ENCODE measurements around the gene ADNP. TPM values are rescaled to one million over a fixed set of nuclear protein-coding genes. Genes with fewer than 3 reads are reported as not detected.

The ADNP gene
- total and polyA plus RNA-seq, 2 of the 13 experiments (the other 11 are each of a cell fraction or from before 2014, with no cell fraction given), result 21.0 to 21.5 TPM

- TF ChIP-seq FOXO4 (CRISPR knock-in tag; conservative IDR thresholded peaks at IDR 0.05), result no peak
- TF ChIP-seq MTF2 (CRISPR knock-in tag; IDR thresholded peaks at IDR 0.05; ENCODE audit: borderline replicate concordance), result no peak
- TF ChIP-seq MIER3 (CRISPR knock-in tag; IDR thresholded peaks at IDR 0.05; ENCODE audit: borderline replicate concordance), result peak; percentile 71; the same call in 1 of the 2 replicates
- no peak for TF ChIP-seq ARNT (IDR thresholded peaks at IDR 0.05)
- TF ChIP-seq ZNF678 (CRISPR knock-in tag; IDR thresholded peaks at IDR 0.05), result no peak
- TF ChIP-seq ZFP90 (CRISPR knock-in tag; IDR thresholded peaks at IDR 0.05; ENCODE audit: borderline replicate concordance), result 0 out of 2 replicates have a peak, but pooled peaks have one; percentile 74
- TF ChIP-seq ZNF552 (CRISPR knock-in tag; IDR thresholded peaks at IDR 0.05; ENCODE audit: borderline replicate concordance), result peak; percentile 59; the same call in 1 of the 2 replicates
- no peak for TF ChIP-seq ZHX1 (CRISPR knock-in tag; IDR thresholded peaks at IDR 0.05; ENCODE audit: low read depth)
- peak; percentile 55 for TF ChIP-seq ZMYM3 (CRISPR knock-in tag; IDR thresholded peaks at IDR 0.05)
- TF ChIP-seq TRIM24 (CRISPR knock-in tag; IDR thresholded peaks at IDR 0.05), result no peak
- no peak for TF ChIP-seq ZNF235 (CRISPR knock-in tag; IDR thresholded peaks at IDR 0.05; ENCODE audit: borderline replicate concordance)
- TF ChIP-seq GMEB1 (CRISPR knock-in tag; IDR thresholded peaks at IDR 0.05; ENCODE audit: borderline replicate concordance), result no peak; the same call in none of the 2 replicates
- TF ChIP-seq ARID4A (CRISPR knock-in tag; IDR thresholded peaks at IDR 0.05; ENCODE audit: borderline replicate concordance), result peak; percentile 96
- TF ChIP-seq RORA (CRISPR knock-in tag; IDR thresholded peaks at IDR 0.05), result no peak
- TF ChIP-seq YEATS4 (CRISPR knock-in tag; IDR thresholded peaks at IDR 0.05; ENCODE audit: borderline replicate concordance), result peak; percentile 66; the same call in 1 of the 2 replicates
- TF ChIP-seq EZH2 (conservative IDR thresholded peaks at IDR 0.05; ENCODE audit: low read depth, low read length), result no peak
- no peak for TF ChIP-seq ZNF468 (CRISPR knock-in tag; IDR thresholded peaks at IDR 0.05)
Measured at GRCh38 chr20:50957798-50958614, 26.8 kb upstream of the ADNP start, which contains the start of gene DPM1 (continued).

All from HepG2 (cell line).